Chondrocyte (in vitro differentiated cells): Measurements from ENCODE around the gene NEDD4L. TPM values are rescaled to one million over a fixed set of nuclear protein-coding genes. Genes with fewer than 3 reads are reported as not detected.

Experiments used
- DNase-seq: peaks from one replicate; pipeline ENCODE4 v3.0.0; 2021; ENCODE audit warnings: mixed read lengths, low spot score
- H3K27ac Mint-ChIP-seq: one replicate; pipeline ENCODE4 v1.8.0; 2021; ENCODE audit warnings: mild to moderate bottlenecking, moderate library complexity, mixed read lengths; ENCODE audit not compliant: unreplicated experiment
- H3K27me3 Mint-ChIP-seq: 2 replicates; pipeline ENCODE4 v1.8.0; 2021; ENCODE audit warnings: low read depth, mixed read lengths
- H3K36me3 Mint-ChIP-seq: 2 replicates; pipeline ENCODE4 v1.8.0; 2021; ENCODE audit warnings: low read depth, mixed read lengths
- H3K4me1 Mint-ChIP-seq: 2 replicates; pipeline ENCODE4 v1.8.0; 2021; ENCODE audit warnings: low read depth, mild to moderate bottlenecking, mixed read lengths
- H3K4me3 Mint-ChIP-seq: one replicate; pipeline ENCODE4 v1.8.0; 2021; ENCODE audit warnings: mild to moderate bottlenecking, moderate library complexity, mixed read lengths; ENCODE audit not compliant: unreplicated experiment
- H3K9me3 Mint-ChIP-seq: 2 replicates; pipeline ENCODE4 v1.8.0; 2021; ENCODE audit warnings: low read depth, mixed read lengths
- total RNA-seq: library from RNA; stranded (reverse); gene quantifications from 3 replicates; pipeline ENCODE4 v1.2.1, GENCODE V29; 2021
- TF ChIP-seq, protein P1 (sequence below): fragments of 200-600 bp; sonication (generic); IDR thresholded peaks from 2 replicates; pipeline ENCODE4 v1.5.0; 2021; ENCODE audit warnings: antibody characterized with exemption, mild to moderate bottlenecking, moderate library complexity

The NEDD4L gene
- total RNA-seq, 1 donor from 2014 or later: 25.8 TPM

DNA sequence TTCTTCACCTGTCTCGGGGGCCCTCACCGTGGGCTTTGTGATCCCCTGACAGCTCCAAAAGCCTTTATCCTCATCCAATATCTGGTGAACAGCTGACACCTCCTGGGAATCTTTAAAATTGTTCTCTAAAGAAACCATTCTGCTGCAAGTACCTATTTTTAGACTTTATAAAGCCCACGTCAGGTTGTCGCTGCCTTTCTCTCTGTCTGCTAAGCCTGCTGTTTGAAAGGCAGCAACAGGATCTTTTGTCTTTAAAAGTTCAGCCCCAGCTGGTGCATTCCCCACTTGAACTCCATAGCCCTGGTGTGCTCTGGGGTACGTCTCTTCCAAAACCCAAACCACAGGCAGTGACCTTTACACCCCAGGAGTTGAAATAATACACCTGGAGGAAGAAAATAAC lies 145.0 kb downstream of the NEDD4L start:
- TF ChIP-seq, protein P1, sequence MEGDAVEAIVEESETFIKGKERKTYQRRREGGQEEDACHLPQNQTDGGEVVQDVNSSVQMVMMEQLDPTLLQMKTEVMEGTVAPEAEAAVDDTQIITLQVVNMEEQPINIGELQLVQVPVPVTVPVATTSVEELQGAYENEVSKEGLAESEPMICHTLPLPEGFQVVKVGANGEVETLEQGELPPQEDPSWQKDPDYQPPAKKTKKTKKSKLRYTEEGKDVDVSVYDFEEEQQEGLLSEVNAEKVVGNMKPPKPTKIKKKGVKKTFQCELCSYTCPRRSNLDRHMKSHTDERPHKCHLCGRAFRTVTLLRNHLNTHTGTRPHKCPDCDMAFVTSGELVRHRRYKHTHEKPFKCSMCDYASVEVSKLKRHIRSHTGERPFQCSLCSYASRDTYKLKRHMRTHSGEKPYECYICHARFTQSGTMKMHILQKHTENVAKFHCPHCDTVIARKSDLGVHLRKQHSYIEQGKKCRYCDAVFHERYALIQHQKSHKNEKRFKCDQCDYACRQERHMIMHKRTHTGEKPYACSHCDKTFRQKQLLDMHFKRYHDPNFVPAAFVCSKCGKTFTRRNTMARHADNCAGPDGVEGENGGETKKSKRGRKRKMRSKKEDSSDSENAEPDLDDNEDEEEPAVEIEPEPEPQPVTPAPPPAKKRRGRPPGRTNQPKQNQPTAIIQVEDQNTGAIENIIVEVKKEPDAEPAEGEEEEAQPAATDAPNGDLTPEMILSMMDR: no peak
- no peaks in the 10 kb centered on the region for H3K36me3 Mint-ChIP-seq
- peaks cover 32% of the 10 kb centered on the region for H3K4me1 Mint-ChIP-seq
- H3K4me3 Mint-ChIP-seq: no peak overlapping the region
- no peaks in the 10 kb centered on the region for H3K9me3 Mint-ChIP-seq
- no peak overlapping the region for H3K27ac Mint-ChIP-seq
- H3K27me3 Mint-ChIP-seq: no peaks in the 10 kb centered on the region
- DNase-seq: no peak

DNA sequence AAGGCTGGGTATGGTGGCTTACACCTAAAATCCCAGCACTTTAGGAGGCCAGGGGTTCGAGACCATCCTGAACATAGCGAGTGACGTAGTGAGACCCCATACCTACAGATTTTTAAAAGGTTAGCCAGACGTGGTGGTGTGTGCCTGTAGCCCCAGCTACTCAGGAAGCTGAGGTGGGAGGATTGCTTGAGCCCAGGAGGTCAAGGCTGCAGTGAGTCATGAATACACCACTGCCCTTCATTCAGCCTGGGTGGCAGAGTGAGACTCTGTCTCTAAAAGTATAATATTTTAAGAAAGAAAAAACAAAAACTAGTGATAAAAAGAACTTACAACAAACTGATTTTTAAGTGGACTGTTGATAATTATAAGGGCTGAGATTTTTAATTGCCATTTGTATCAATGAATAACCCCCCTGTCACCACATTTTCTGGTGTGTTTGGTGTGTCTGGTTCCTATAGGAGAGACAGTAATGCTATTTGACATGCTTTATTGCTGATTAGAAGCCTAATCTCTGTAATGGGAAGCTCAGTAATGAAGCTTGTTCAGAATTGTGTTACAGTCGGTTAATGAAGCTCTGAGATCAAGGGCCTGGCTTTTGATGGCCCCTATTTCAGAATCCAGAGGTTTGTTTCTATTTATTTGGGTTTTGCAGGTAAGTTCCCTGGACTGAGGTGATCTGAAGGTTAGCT lies 147.0 kb downstream of the NEDD4L start:
- no peak overlapping the region for H3K27ac Mint-ChIP-seq
- DNase-seq: no peak
- no peak overlapping the region for H3K4me3 Mint-ChIP-seq
- H3K9me3 Mint-ChIP-seq: no peaks in the 10 kb centered on the region
- TF ChIP-seq, protein P1: no peak
- no peaks in the 10 kb centered on the region for H3K36me3 Mint-ChIP-seq
- no peaks in the 10 kb centered on the region for H3K27me3 Mint-ChIP-seq
- H3K4me1 Mint-ChIP-seq: peaks cover 35% of the 10 kb centered on the region

DNA sequence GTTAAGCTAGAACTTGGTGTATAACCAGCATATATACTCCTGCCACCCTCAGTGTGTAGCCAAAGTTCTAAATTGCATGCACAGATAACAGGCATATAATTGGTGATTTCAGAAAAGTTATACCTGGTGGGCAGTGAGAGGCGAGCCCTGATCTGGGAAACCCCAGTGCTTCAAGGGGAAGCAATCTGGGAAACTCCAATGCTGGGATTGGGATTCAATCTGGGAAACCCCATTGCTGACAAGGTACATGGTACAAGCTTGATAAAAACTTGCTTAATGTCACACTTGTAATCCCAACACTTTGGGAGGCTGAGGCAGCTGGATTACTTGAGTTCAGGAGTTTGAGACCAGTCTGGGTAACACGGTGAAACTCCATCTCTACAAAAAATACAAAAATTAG lies 147.6 kb downstream of the NEDD4L start:
- no peak for DNase-seq
- Mint-ChIP-seq H3K9me3 (no peaks in the 10 kb centered on the region), H3K27me3 (no peaks in the 10 kb centered on the region), H3K4me3 (no peak overlapping the region), H3K36me3 (no peaks in the 10 kb centered on the region), H3K4me1 (peaks cover 33% of the 10 kb centered on the region), H3K27ac (no peak overlapping the region)
- TF ChIP-seq, protein P1: no peak

DNA sequence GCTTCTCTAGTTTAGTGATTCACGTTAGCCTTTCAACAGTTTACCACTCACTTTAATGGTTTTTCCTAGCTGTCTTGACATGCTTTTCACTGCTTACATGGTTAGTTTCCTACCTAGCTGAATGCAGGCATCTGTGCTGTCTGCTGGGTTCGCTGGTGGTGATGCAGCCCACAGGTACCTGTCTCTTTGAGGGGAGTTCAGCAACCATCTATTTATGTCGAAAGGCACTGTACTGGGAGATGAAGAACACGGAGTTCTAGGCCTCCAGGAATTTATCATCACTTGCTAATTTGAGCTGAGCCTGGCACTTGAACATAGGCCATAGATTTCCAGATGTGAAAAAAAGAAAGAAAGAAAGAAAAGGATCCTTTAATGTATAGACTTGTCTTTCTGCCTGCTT lies 148.5 kb downstream of the NEDD4L start:
- H3K4me3 Mint-ChIP-seq: no peak overlapping the region
- TF ChIP-seq, protein P1: no peak
- DNase-seq: no peak
- H3K36me3 Mint-ChIP-seq: no peaks in the 10 kb centered on the region
- no peak overlapping the region for H3K27ac Mint-ChIP-seq
- H3K27me3 Mint-ChIP-seq: no peaks in the 10 kb centered on the region
- peaks cover 27% of the 10 kb centered on the region for H3K4me1 Mint-ChIP-seq
- H3K9me3 Mint-ChIP-seq: no peaks in the 10 kb centered on the region

DNA sequence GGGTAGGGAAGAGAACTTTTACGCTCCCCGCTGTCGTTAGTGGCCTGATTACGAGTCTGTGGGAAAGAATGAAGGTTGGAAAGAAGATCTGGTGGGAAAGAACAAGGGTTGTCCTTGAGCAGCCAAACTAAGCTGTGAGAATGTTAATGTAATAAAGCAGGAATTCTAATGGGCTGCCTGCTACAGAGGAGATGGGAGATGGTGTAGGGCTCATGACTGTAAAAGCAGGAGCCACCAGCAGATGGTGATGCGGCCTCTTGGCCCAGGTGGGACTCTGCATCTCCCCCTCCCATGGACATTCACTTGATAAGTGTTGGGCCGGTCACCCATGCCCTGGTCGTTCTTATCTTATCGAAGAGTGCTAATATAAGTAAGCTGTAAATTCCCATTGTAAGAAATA lies 150.0 kb downstream of the NEDD4L start:
- DNase-seq: no peak
- Mint-ChIP-seq H3K4me1 (peaks cover 23% of the 10 kb centered on the region), H3K36me3 (no peaks in the 10 kb centered on the region), H3K4me3 (no peak overlapping the region), H3K27me3 (no peaks in the 10 kb centered on the region), H3K27ac (no peak overlapping the region), H3K9me3 (no peaks in the 10 kb centered on the region)
- TF ChIP-seq, protein P1: peak; percentile 45
